OCI-LY7 (cell line): ENCODE data around the gene ADAMTS17.

Experiments
- EZH2phosphoT487 ChIP-seq: fragments of 200-600 bp; sonication (generic); IDR thresholded peaks from 2 replicates; pipeline ENCODE4 v1.6.1; 2018; ENCODE audit warnings: low read depth, borderline replicate concordance, mild to moderate bottlenecking, mixed run types, antibody characterized with exemption, low read length, moderate library complexity, mixed read lengths
- TF ChIP-seq, protein P1 (sequence below): fragments of 200-600 bp; sonication (generic); conservative IDR thresholded peaks from 2 replicates; pipeline ENCODE4 v1.5.1; 2014; ENCODE audit warnings: mild to moderate bottlenecking, antibody characterized with exemption, low read length, moderate library complexity, mixed read lengths

DNA sequence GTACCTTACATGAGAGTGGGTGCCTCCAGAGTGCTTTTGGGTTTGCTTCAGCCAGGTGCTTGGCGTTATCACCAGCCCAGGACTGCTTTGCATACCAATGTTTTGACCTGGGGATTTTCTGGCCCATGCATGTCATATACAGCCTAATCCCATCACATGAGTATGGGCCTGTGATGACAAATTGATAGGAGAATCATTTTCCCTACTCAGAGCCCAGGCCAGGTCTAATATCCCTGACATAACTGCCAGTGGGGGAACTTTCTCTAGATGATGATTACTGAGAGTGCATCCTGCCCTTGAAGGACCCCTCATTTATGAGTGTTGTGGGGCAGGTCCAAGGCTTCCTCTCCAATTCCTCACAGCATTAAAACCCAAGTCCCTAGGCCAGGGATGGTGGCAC, 411.1 kb downstream of the ADAMTS17 start:
- TF ChIP-seq, protein P1, sequence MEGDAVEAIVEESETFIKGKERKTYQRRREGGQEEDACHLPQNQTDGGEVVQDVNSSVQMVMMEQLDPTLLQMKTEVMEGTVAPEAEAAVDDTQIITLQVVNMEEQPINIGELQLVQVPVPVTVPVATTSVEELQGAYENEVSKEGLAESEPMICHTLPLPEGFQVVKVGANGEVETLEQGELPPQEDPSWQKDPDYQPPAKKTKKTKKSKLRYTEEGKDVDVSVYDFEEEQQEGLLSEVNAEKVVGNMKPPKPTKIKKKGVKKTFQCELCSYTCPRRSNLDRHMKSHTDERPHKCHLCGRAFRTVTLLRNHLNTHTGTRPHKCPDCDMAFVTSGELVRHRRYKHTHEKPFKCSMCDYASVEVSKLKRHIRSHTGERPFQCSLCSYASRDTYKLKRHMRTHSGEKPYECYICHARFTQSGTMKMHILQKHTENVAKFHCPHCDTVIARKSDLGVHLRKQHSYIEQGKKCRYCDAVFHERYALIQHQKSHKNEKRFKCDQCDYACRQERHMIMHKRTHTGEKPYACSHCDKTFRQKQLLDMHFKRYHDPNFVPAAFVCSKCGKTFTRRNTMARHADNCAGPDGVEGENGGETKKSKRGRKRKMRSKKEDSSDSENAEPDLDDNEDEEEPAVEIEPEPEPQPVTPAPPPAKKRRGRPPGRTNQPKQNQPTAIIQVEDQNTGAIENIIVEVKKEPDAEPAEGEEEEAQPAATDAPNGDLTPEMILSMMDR: no peak
- no peak for TF ChIP-seq EZH2phosphoT487
